Endothelial cell of umbilical vein (primary cell): Measurements from ENCODE around the gene AFDN. TPM values are rescaled to one million over a fixed set of nuclear protein-coding genes. Genes with fewer than 3 reads are reported as not detected.

Experiments
- BruUV-seq: library from RNA; stranded (reverse); fragments of 400-500 nt; replicated peaks from 2 replicates; lab custom pipeline; 2021; lab: Mats Ljungman, UMichigan
- CTCF ChIA-PET: fragments of 300-600, 350-600 bp; sonication (Branson Sonifier 250); formaldehyde crosslinking; loops from one replicate; lab custom pipeline; 2021; ENCODE audit warnings: antibody characterized with exemption, inconsistent platforms; lab: Charles Lee
- POLR2A ChIA-PET: fragments of 300-600, 350-600 bp; sonication (Branson Sonifier 250); formaldehyde crosslinking; loops from one replicate; lab custom pipeline; 2021; ENCODE audit warnings: antibody characterized with exemption, inconsistent platforms; lab: Charles Lee
- DNase-seq: peaks from one replicate; pipeline ENCODE4 v3.0.0-alpha.2; 2011; ENCODE audit warnings: low read depth, low spot score
- FAIRE-seq: peaks from 2 replicates; lab custom pipeline; 2011; peaks lifted over from hg19 to GRCh38; lab: Jason Lieb, UNC
- H2AFZ ChIP-seq: 2 replicates; pipeline ENCODE4 v1.6.0; 2012; ENCODE audit warnings: low read depth, low read length, control low read depth, inconsistent platforms
- H3K27ac ChIP-seq: 2 replicates; pipeline ENCODE4 v1.5.1; 2011; ENCODE audit warnings: low read depth, mild to moderate bottlenecking, control low read depth, low read length, moderate library complexity; ENCODE audit not compliant: insufficient read depth
- H3K27me3 ChIP-seq, 2 experiments: 2 replicates each; pipeline versions ENCODE4 v1.6.0 to v1.6.1; 2011; ENCODE audit warnings: low read length in 2 of 2, mixed read lengths in 1 of 2; ENCODE audit not compliant: control insufficient read depth in 2 of 2, insufficient read depth in 2 of 2
- H3K36me3 ChIP-seq, 2 experiments: 2 replicates in 1 of 2; 3 replicates in 1 of 2; pipeline ENCODE4 v1.5.1; 2011; ENCODE audit warnings: low read length in 2 of 2, mild to moderate bottlenecking in 1 of 2, moderate library complexity in 1 of 2; ENCODE audit not compliant: control insufficient read depth in 2 of 2, insufficient read depth in 2 of 2; ENCODE audit errors: extremely low read depth in 1 of 2
- H3K4me1 ChIP-seq: 3 replicates; pipeline ENCODE4 v1.5.1; 2011; ENCODE audit warnings: mild to moderate bottlenecking, low read length; ENCODE audit not compliant: control insufficient read depth, insufficient read depth; ENCODE audit errors: extremely low read depth
- H3K4me2 ChIP-seq: 2 replicates; pipeline ENCODE4 v1.6.1; 2011; ENCODE audit warnings: low read length, control low read depth, mixed read lengths; ENCODE audit not compliant: insufficient read depth
- H3K4me3 ChIP-seq, 3 experiments: fragments of 200-600 bp in 1 of 3; sonication (generic), shearing (Covaris generic) in 1 of 3; replicated peaks in 1 of 3; 2 replicates each; pipeline ENCODE4 v1.5.1; 2011 to 2016; ENCODE audit warnings: control low read depth in 3 of 3, low read length in 3 of 3, mild to moderate bottlenecking in 2 of 3, inconsistent platforms in 1 of 3, low read depth in 1 of 3, moderate library complexity in 1 of 3; ENCODE audit not compliant: insufficient read depth in 1 of 3
- H3K79me2 ChIP-seq: 2 replicates; pipeline ENCODE4 v1.6.0; 2012; ENCODE audit warnings: low read length, inconsistent platforms; ENCODE audit not compliant: control insufficient read depth, insufficient read depth
- H3K9ac ChIP-seq: replicated peaks from 2 replicates; pipeline ENCODE3; 2011; ENCODE audit warnings: low read length, control low read depth; ENCODE audit not compliant: insufficient read depth; ENCODE audit errors: extremely low read depth
- H3K9me1 ChIP-seq: replicated peaks from 3 replicates; pipeline ENCODE4 v1.6.0; 2011; ENCODE audit warnings: mild to moderate bottlenecking, low read length; ENCODE audit not compliant: control insufficient read depth, insufficient read depth; ENCODE audit errors: extremely low read depth
- H3K9me3 ChIP-seq: replicated peaks from 2 replicates; pipeline ENCODE4 v1.5.1; 2012; ENCODE audit warnings: low read length, inconsistent platforms; ENCODE audit not compliant: control insufficient read depth, insufficient read depth
- H4K20me1 ChIP-seq: replicated peaks from 2 replicates; pipeline ENCODE3; 2011; ENCODE audit warnings: mild to moderate bottlenecking, low read length; ENCODE audit not compliant: control insufficient read depth, insufficient read depth; ENCODE audit errors: extremely low read depth
- CTCF ChIP-seq, 2 donors: IDR thresholded peaks; 1 replicate in 1 of 2; 2 replicates in 1 of 2; pipeline ENCODE4 v1.5.1; 2011; ENCODE audit warnings: low read length in 2 of 2, mild to moderate bottlenecking in 2 of 2, moderate library complexity in 2 of 2, control low read depth in 1 of 2, inconsistent platforms in 1 of 2, low read depth in 1 of 2; ENCODE audit not compliant: insufficient read depth in 1 of 2; ENCODE audit errors: extremely low read depth in 1 of 2
- EZH2 ChIP-seq: IDR thresholded peaks from 2 replicates; pipeline ENCODE4 v1.6.1; 2012; ENCODE audit warnings: borderline replicate concordance, low read depth, mild to moderate bottlenecking, moderate library complexity, low read length, inconsistent platforms; ENCODE audit not compliant: severe bottlenecking
- FOS ChIP-seq: IDR thresholded peaks from 2 replicates; pipeline ENCODE4 v1.6.1; 2011; ENCODE audit warnings: mild to moderate bottlenecking, low read length, moderate library complexity, borderline replicate concordance; ENCODE audit not compliant: insufficient read depth
- GATA2 ChIP-seq: IDR thresholded peaks from 2 replicates; pipeline ENCODE4 v1.7.0; 2011; ENCODE audit warnings: low read depth, mild to moderate bottlenecking, moderate library complexity, mixed read lengths, low read length; ENCODE audit not compliant: insufficient read length, insufficient read depth
- JUN ChIP-seq: IDR thresholded peaks from 2 replicates; pipeline ENCODE4 v1.6.1; 2011; ENCODE audit warnings: borderline replicate concordance, low read depth; ENCODE audit not compliant: insufficient read length, insufficient read depth
- MAX ChIP-seq: IDR thresholded peaks from 2 replicates; pipeline ENCODE4 v1.6.1; 2011; ENCODE audit not compliant: insufficient read depth, insufficient read length
- MYC ChIP-seq: IDR thresholded peaks from one replicate; pipeline ENCODE4 v1.6.1; 2011; ENCODE audit warnings: mild to moderate bottlenecking, low read depth, low read length
- POLR2A ChIP-seq: IDR thresholded peaks from 2 replicates; pipeline ENCODE4 v1.6.1; 2012; ENCODE audit warnings: low read depth, mild to moderate bottlenecking, control low read depth, low read length
- POLR2AphosphoS5 ChIP-seq: IDR thresholded peaks from 2 replicates; pipeline ENCODE4 v1.6.1; 2012; ENCODE audit warnings: low read depth, mild to moderate bottlenecking, control low read depth, low read length, moderate library complexity; ENCODE audit not compliant: insufficient read depth
- dilution Hi-C: fragments of 300-500 bp; cut with MboI; formaldehyde crosslinking; loops from one replicate; pipeline ENCODE4 v1.15.0; 2019; ENCODE audit warnings: low sequenced_read_pairs; ENCODE audit not compliant: extremely low pct_ligation_motif_present
- intact Hi-C: fragments of 100-400 bp; cut with micrococcal nuclease; formaldehyde crosslinking; loops from one replicate; pipeline ENCODE4 v1.10.0; 2022
- polyA plus RNA-seq, 4 experiments: library from polyadenylated mRNA; depleted of rRNA in 3 of 4; stranded (reverse) in 3 of 4; unstranded in 1 of 4; fragments of >200 nt; gene quantifications; 2 replicates each; pipeline versions ENCODE4 v1.2.1 to v1.2.3, GENCODE V29; 2011 to 2012; ENCODE audit warnings: missing spikeins in 1 of 4
- total RNA-seq: library from RNA; stranded (reverse); gene quantifications from 2 replicates; pipeline ENCODE4 v1.2.3, GENCODE V29; 2021

AFDN gene
- total and polyA plus RNA-seq, 2 donors (not counting 3 experiments of a cell fraction or from before 2014, with no cell fraction given) = 31.0 to 134 TPM

DNA sequence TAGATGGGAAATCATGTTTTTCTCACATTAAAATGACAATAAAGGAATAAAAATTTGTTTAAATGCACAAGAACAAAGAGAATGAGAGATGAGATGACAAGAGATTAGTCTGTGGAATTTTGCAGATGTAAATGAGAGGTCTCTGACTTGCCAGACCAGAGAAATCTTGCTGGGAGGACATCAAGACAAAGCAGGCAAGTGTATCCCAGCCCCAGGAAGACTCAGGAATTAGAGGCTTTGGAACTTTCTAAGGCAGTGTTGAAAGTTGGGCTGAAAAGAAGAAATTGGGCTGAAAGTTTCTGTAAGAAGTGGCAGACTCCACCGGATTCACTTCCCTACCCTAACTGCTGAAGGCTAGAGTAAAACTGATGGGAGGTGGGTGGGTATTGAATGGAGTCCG is 54.6 kb downstream of the AFDN start:
- FAIRE-seq (no peak), DNase-seq (no peak)
- no peaks in the 10 kb centered on the region for H3K9me1 ChIP-seq
- no peaks in the 10 kb centered on the region for H4K20me1 ChIP-seq
- peaks cover 7% of the 10 kb centered on the region for H3K4me1 ChIP-seq
- H3K27ac ChIP-seq = no peak overlapping the region
- ChIA-PET CTCF (no interaction called here), POLR2A (no interaction called here)
- no peaks in the 10 kb centered on the region for H3K9me3 ChIP-seq
- BruUV-seq = no TSS peak
- no peak overlapping the region for H3K9ac ChIP-seq
- H3K79me2 ChIP-seq = no peaks in the 10 kb centered on the region
- TF ChIP-seq CTCF (IDR thresholded peaks at IDR 0.05; ENCODE audit: extremely low read depth in 1 of 2, insufficient read depth in 1 of 2, low read depth in 1 of 2, low read length in 2 of 2) (no peak), EZH2 (no peak), JUN (no peak), POLR2A (no peak), GATA2 (no peak)
- H3K27me3 ChIP-seq = no peaks in the 10 kb centered on the region
- intact Hi-C loops (no loop called here), dilution Hi-C loops (no loop called here)
- peaks cover 0 to 6% of the 10 kb centered on the region in 2 experiments for H3K36me3 ChIP-seq
- no peak overlapping the region for H2AFZ ChIP-seq
- no peak overlapping the region for H3K4me3 ChIP-seq
- no peak overlapping the region for H3K4me2 ChIP-seq

- no peak for DNase-seq
- Histone ChIP-seq H3K27me3 (no peaks in the 10 kb centered on the region), H3K9me1 (no peaks in the 10 kb centered on the region), H3K4me3 (no peak overlapping the region), H3K9ac (no peak overlapping the region), H4K20me1 (no peaks in the 10 kb centered on the region), H3K4me1 (peaks cover 7% of the 10 kb centered on the region), H2AFZ (no peak overlapping the region), H3K4me2 (no peak overlapping the region), H3K27ac (no peak overlapping the region), H3K79me2 (no peaks in the 10 kb centered on the region), H3K36me3 (peaks cover 0 to 6% of the 10 kb centered on the region in 2 experiments), H3K9me3 (no peaks in the 10 kb centered on the region)
- ChIA-PET CTCF (interaction anchor here (0.7 kb wide), 1 partner anchor 16 kb away, joined by 4 read pairs; no protein-coding TSS in a partner anchor), POLR2A (no interaction called here)
- dilution Hi-C loops (no loop called here), intact Hi-C loops (no loop called here)
- TF ChIP-seq MAX = no peak
- no peak for TF ChIP-seq CTCF (IDR thresholded peaks at IDR 0.05; ENCODE audit: extremely low read depth in 1 of 2, insufficient read depth in 1 of 2, low read depth in 1 of 2, low read length in 2 of 2)
- TF ChIP-seq MYC = no peak
- no peak for TF ChIP-seq EZH2
- TF ChIP-seq JUN = no peak
- no peak for TF ChIP-seq FOS
- no peak for TF ChIP-seq POLR2AphosphoS5
- TF ChIP-seq POLR2A = no peak
- FAIRE-seq = no peak
- BruUV-seq = no TSS peak
Observed at GRCh38 chr6:167882244-167882643, 55.5 kb downstream of the AFDN start.
